Activated CD4-positive, alpha-beta T cell treated with anti-CD3 and anti-CD28 coated beads, Interleukin-2, amount 10 ng/mL, durations not matched to agents 7 days and 5 days (primary cell): ENCODE measurements around the gene ABR. TPM values are rescaled to one million over a fixed set of nuclear protein-coding genes. Genes with fewer than 3 reads are reported as not detected.
"Not testable (repeated sequence)": the region's sequence is repeated elsewhere in the genome, so short reads cannot be mapped to it uniquely, and the experiment has no call there.

Experiments used
- CTCF ChIA-PET: fragments of 350-600 bp; sonication (Branson Sonifier 250); formaldehyde crosslinking; loops from one replicate; lab custom pipeline; 2021; ENCODE audit warnings: antibody characterized with exemption; lab: Charles Lee
- POLR2A ChIA-PET: fragments of 350-600 bp; sonication (Branson Sonifier 250); formaldehyde crosslinking; loops from one replicate; lab custom pipeline; 2021; ENCODE audit warnings: antibody characterized with exemption; lab: Charles Lee
- DNase-seq: peaks from one replicate; pipeline ENCODE4 v3.0.0-alpha.2; 2020
- H3K27ac Mint-ChIP-seq: one replicate; pipeline ENCODE4 v1.8.0; 2021; ENCODE audit warnings: mild to moderate bottlenecking, moderate library complexity, mixed read lengths
- H3K27me3 Mint-ChIP-seq: one replicate; pipeline ENCODE4 v1.8.0; 2021; ENCODE audit warnings: mixed read lengths
- H3K36me3 Mint-ChIP-seq: one replicate; pipeline ENCODE4 v1.8.0; 2021; ENCODE audit warnings: low read depth, mixed read lengths
- H3K4me1 Mint-ChIP-seq: one replicate; pipeline ENCODE4 v1.8.0; 2021; ENCODE audit warnings: mixed read lengths
- H3K4me3 Mint-ChIP-seq: one replicate; pipeline ENCODE4 v1.8.0; 2021; ENCODE audit warnings: mild to moderate bottlenecking, moderate library complexity, mixed read lengths
- H3K9me3 Mint-ChIP-seq: one replicate; pipeline ENCODE4 v1.8.0; 2021; ENCODE audit warnings: mixed read lengths
- total RNA-seq, 2 experiments: library from RNA; stranded (reverse); gene quantifications; one replicate each; pipeline ENCODE4 v1.2.3, GENCODE V29; 2021

ABR gene
- total RNA-seq, 2 experiments from 2014 or later: 145 to 163 TPM

GRCh38 chr17:1099242-1099641 is 80.5 kb downstream of the ABR start:
- H3K4me3 Mint-ChIP-seq: no peak overlapping the region
- POLR2A ChIA-PET: no interaction called here
- CTCF ChIA-PET: no interaction called here
- H3K27me3 Mint-ChIP-seq: no peaks in the 10 kb centered on the region
- peaks cover 56% of the 10 kb centered on the region for H3K4me1 Mint-ChIP-seq
- no peak overlapping the region for H3K27ac Mint-ChIP-seq
- peaks cover 48% of the 10 kb centered on the region for H3K36me3 Mint-ChIP-seq
- no peaks in the 10 kb centered on the region for H3K9me3 Mint-ChIP-seq
- no peak for DNase-seq

GRCh38 chr17:1097972-1098744 is 81.6 kb downstream of the ABR start:
- peaks cover 53% of the 10 kb centered on the region for H3K4me1 Mint-ChIP-seq
- H3K27ac Mint-ChIP-seq: peak overlapping the region; percentile 84
- H3K9me3 Mint-ChIP-seq, POLR2A ChIA-PET, H3K27me3 Mint-ChIP-seq, DNase-seq: not testable (repeated sequence)
- peaks cover 52% of the 10 kb centered on the region for H3K36me3 Mint-ChIP-seq
- CTCF ChIA-PET: interaction anchor here (0.6 to 2.5 kb wide), 3 partner anchors 10 to 876 kb away, joined by 3 to 6 read pairs (median 3); no protein-coding TSS in a partner anchor
- peak overlapping the region; percentile 52 for H3K4me3 Mint-ChIP-seq

- Mint-ChIP-seq H3K27ac (peak overlapping the region; percentile 84), H3K36me3 (peaks cover 47% of the 10 kb centered on the region), H3K4me3 (peak overlapping the region; percentile 65), H3K9me3 (no peaks in the 10 kb centered on the region), H3K4me1 (peaks cover 49% of the 10 kb centered on the region), H3K27me3 (no peaks in the 10 kb centered on the region)
- ChIA-PET POLR2A (no interaction called here), CTCF (interaction anchor here (1.6 to 2.5 kb wide), 2 partner anchors 12 to 26 kb away, joined by 4 to 6 read pairs; no protein-coding TSS in a partner anchor)
- DNase-seq: no peak
These were observed 83.6 kb downstream of the ABR start for GRCh38 chr17:1096215-1096614.

GRCh38 chr17:1095853-1096173 is 84.0 kb downstream of the ABR start:
- Mint-ChIP-seq H3K4me3 (no peak overlapping the region), H3K27ac (peak overlapping the region; percentile 84), H3K36me3 (peaks cover 49% of the 10 kb centered on the region), H3K4me1 (peaks cover 49% of the 10 kb centered on the region), H3K9me3 (no peaks in the 10 kb centered on the region), H3K27me3 (no peaks in the 10 kb centered on the region)
- CTCF ChIA-PET: interaction anchor here (1.6 kb wide), 1 partner anchor 27 kb away, joined by 4 read pairs; no protein-coding TSS in a partner anchor
- no peak for DNase-seq
- POLR2A ChIA-PET: no interaction called here

- H3K27me3 Mint-ChIP-seq: no peaks in the 10 kb centered on the region
- H3K36me3 Mint-ChIP-seq: peaks cover 49% of the 10 kb centered on the region
- ChIA-PET CTCF (no interaction called here), POLR2A (interaction anchor here (0.6 kb wide), 1 partner anchor 134 kb away, joined by 4 read pairs; no protein-coding TSS in a partner anchor)
- no peak overlapping the region for H3K4me3 Mint-ChIP-seq
- H3K27ac Mint-ChIP-seq: peak overlapping the region; percentile 84
- peaks cover 49% of the 10 kb centered on the region for H3K4me1 Mint-ChIP-seq
- no peaks in the 10 kb centered on the region for H3K9me3 Mint-ChIP-seq
- no peak for DNase-seq
These were observed 84.5 kb downstream of the ABR start for GRCh38 chr17:1095090-1095852.

DNA sequence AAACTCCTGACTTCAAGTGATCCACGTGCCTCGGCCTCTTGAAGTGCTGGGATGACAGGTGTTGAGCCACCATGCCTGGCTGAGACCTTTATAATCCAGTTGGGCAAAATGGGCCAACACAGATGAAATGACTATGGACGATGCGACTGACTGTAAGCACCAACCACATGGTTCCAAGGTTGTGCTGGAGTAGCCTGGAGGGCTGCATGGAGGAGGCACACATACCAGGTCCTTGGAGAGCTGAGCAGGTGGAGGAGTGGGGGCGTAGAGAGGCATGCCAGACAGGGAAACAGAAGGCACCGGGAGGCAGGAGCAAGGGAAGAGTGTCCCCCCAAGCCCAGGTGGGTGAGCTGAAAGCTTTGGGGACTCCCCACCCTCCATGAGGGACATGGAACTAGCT is 85.2 kb downstream of the ABR start:
- peak overlapping the region; percentile 72 for H3K27ac Mint-ChIP-seq

DNA sequence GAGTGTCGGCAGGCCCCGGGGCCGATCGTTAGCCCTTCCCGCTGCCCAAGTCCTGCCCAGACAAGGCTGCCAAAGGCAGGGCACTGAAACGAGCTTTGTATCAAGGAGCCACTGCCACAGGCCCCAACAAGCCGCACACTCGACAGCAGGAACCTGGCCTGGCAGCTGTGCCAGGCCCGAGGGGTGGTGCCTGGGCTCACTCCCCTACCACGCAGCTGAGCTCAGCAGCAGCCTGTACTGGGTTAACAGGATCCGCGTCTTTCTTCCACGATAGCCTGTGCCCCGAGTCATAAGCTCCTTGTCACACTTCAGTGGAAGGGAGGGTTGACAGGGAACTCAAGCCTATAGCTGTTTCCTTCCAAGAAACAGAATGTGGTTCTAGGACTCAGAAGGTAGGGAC is 87.9 kb downstream of the ABR start:
- Mint-ChIP-seq H3K9me3 (no peaks in the 10 kb centered on the region), H3K27me3 (no peaks in the 10 kb centered on the region), H3K4me3 (no peak overlapping the region), H3K4me1 (peaks cover 24% of the 10 kb centered on the region), H3K36me3 (peaks cover 34% of the 10 kb centered on the region), H3K27ac (no peak overlapping the region)
- POLR2A ChIA-PET: no interaction called here
- DNase-seq: no peak
- CTCF ChIA-PET: interaction anchor here (1.0 kb wide), 1 partner anchor 16 kb away, joined by 3 read pairs; no protein-coding TSS in a partner anchor

More for the DNA sequence above, 85.2 kb downstream of the ABR start:
- Mint-ChIP-seq H3K4me1 (peaks cover 48% of the 10 kb centered on the region), H3K36me3 (peaks cover 52% of the 10 kb centered on the region), H3K4me3 (no peak overlapping the region), H3K27me3 (no peaks in the 10 kb centered on the region), H3K9me3 (no peaks in the 10 kb centered on the region)
- no peak for DNase-seq
- POLR2A ChIA-PET: interaction anchor here (0.6 kb wide), 1 partner anchor 135 kb away, joined by 4 read pairs; no protein-coding TSS in a partner anchor
- CTCF ChIA-PET: no interaction called here

DNA sequence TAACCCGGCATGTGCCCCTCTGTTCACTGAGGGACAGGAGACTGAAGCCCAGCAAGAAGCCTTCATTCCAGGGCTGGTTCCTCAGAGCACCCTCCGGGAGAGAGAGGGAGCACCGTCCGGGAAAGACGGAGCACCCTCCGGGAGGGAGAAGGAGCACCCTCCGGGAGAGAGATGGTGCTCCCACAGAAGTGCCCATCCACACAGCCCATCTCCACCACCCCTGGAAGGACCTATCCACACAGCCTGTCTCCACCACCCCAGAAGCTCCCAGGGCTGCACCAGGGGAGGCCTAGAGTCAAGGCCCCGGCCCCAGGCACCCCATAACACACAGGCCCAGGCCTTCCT is 88.6 kb downstream of the ABR start:
- Mint-ChIP-seq H3K36me3 (peaks cover 34% of the 10 kb centered on the region), H3K27ac (no peak overlapping the region)

DNA sequence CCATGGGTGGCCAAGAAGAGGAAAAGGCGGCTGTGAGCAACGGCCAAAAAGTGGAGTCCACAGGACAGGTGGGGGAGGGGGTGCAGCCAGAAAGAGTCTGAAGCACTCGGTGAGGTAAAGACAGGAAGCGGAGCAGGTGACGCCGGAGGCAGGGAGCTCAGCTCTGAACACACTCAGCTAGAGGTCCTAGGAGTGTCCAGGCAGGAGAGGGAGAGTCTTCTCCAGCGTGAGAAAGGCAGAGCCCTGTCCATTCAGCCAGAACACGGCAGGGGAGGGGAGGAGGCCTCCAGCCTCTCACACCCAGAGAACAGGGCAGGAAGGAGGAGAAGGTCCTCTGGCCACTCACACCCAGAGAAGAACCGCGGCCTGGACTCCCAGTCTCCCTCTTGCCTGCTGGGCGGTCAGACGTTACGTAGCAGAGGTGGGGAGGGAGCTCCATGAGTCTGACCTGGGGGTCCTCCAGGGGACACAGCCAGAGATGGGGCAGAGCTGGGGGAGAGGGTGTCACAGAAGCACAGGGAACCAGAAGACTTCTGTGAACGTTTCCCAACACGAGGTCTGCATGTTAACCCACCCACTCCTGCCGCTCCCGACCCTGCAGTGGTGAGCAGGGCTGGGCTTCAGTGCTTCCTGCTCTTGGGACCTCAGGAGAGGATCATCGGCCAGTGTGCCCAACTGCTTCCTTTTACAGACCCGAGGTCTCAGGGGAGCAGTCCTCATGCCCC is 89.2 kb downstream of the ABR start:
- Mint-ChIP-seq H3K27me3 (no peaks in the 10 kb centered on the region), H3K36me3 (peaks cover 32% of the 10 kb centered on the region), H3K9me3 (no peaks in the 10 kb centered on the region), H3K4me3 (no peak overlapping the region), H3K27ac (no peak overlapping the region), H3K4me1 (peaks cover 13% of the 10 kb centered on the region)
- no peak for DNase-seq
- ChIA-PET POLR2A (no interaction called here), CTCF (interaction anchor here (0.6 to 0.8 kb wide), 2 partner anchors 24 to 37 kb away, joined by 3 to 4 read pairs; no protein-coding TSS in a partner anchor)

More for the DNA sequence above, 88.6 kb downstream of the ABR start:
- Mint-ChIP-seq H3K4me3 (no peak overlapping the region), H3K27me3 (no peaks in the 10 kb centered on the region), H3K9me3 (no peaks in the 10 kb centered on the region), H3K4me1 (peaks cover 19% of the 10 kb centered on the region)
- ChIA-PET CTCF (interaction anchor here (0.8 to 1.0 kb wide), 2 partner anchors 15 to 23 kb away, joined by 3 read pairs; no protein-coding TSS in a partner anchor), POLR2A (no interaction called here)
- DNase-seq: no peak

GRCh38 chr17:1089915-1090314 is 89.9 kb downstream of the ABR start:
- ChIA-PET CTCF (interaction anchor here (0.6 kb wide), 1 partner anchor 38 kb away, joined by 4 read pairs; no protein-coding TSS in a partner anchor), POLR2A (no interaction called here)
- no peaks in the 10 kb centered on the region for H3K27me3 Mint-ChIP-seq
- H3K27ac Mint-ChIP-seq: no peak overlapping the region
- no peak for DNase-seq
- H3K36me3 Mint-ChIP-seq: peaks cover 28% of the 10 kb centered on the region
- peaks cover 7% of the 10 kb centered on the region for H3K4me1 Mint-ChIP-seq
- H3K9me3 Mint-ChIP-seq: no peaks in the 10 kb centered on the region
- no peak overlapping the region for H3K4me3 Mint-ChIP-seq

GRCh38 chr17:1087381-1088241 is 92.2 kb downstream of the ABR start:
- ChIA-PET POLR2A (no interaction called here), CTCF (no interaction called here)
- Mint-ChIP-seq H3K36me3 (peaks cover 24% of the 10 kb centered on the region), H3K27me3 (no peaks in the 10 kb centered on the region), H3K27ac (no peak overlapping the region), H3K9me3 (no peaks in the 10 kb centered on the region), H3K4me1 (no peaks in the 10 kb centered on the region), H3K4me3 (no peak overlapping the region)
- no peak for DNase-seq
